NCI-H1092 treated with DMSO at 0.1 percent for 48 hours (cell line): ENCODE data around the gene ERCC4.

Experiments used
- DNase-seq: peaks from one replicate; lab custom pipeline; 2025; lab: John Stamatoyannopoulos, UW

ERCC4 gene

GRCh38 chr16:13994239-13995106 is 74.5 kb downstream of the ERCC4 start:
- DNase-seq, result no peak

DNA sequence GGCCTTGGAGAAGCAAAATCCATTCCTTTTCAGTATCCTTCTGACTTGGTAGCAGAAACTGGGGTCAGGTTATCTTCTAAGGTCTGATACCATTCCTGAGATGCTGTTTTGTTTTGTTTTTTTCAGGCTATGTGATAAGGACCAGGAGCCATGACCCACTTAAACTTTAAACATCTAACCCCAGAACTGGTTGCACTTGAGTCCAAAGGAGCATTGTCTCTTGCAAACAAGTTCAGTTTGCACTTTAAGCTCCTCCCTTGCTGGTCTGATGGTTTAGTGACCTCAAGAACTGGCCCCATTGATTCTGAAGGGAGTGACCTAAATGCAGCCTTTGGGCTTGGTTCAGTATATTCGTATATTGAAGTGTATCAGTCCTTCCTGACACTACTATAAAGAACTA is 75.2 kb downstream of the ERCC4 start:
- no peak for DNase-seq

- no peak for DNase-seq
Measured at GRCh38 chr16:13996778-13997288, 76.9 kb downstream of the ERCC4 start.

- no peak for DNase-seq
Measured at GRCh38 chr16:13997526-13997925, 77.6 kb downstream of the ERCC4 start.

DNA sequence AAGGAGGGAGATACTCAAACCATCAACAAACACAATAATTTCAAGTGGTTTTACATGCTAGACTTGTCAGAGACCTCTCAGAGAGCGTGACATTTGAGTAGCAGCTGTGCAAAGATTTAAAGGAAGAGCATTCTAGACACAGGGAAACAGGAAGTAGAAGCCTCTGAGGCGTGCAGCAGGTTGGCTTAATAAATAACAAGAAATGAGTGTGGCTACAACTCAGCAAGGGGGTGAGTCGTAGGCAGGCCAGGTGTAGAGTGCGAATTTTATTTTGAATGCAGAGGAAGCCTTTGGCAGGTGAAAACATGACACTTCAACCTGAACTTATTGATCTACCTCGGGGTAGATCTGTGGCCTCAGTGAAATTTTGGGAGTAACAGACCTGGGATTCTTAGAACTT is 78.0 kb downstream of the ERCC4 start:
- no peak for DNase-seq

GRCh38 chr16:13999071-13999894 is 79.3 kb downstream of the ERCC4 start:
- no peak for DNase-seq

GRCh38 chr16:13999895-14000425 is 80.0 kb downstream of the ERCC4 start:
- DNase-seq, result no peak

DNA sequence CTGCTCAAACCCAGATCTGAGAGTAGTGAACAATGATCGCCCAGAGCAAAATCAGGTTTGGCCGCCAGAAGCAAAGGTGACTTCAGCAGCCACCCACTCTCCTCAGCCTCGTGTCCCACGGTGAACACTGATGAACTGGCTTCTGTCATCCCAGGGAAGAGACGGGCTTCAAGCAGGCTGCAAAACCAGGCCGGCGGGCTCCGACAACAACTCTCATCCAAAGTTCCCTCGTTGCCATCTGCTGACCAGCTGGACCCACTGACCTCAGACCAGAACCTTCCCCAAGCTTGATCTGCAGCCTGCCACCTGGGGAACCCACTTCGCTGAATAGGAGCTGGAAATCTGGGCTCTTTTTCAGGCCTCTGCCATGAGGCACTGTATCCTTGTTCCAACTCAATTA is 81.6 kb downstream of the ERCC4 start:
- DNase-seq, result no peak
